ENCODE results near the gene FXYD2.

DNA sequence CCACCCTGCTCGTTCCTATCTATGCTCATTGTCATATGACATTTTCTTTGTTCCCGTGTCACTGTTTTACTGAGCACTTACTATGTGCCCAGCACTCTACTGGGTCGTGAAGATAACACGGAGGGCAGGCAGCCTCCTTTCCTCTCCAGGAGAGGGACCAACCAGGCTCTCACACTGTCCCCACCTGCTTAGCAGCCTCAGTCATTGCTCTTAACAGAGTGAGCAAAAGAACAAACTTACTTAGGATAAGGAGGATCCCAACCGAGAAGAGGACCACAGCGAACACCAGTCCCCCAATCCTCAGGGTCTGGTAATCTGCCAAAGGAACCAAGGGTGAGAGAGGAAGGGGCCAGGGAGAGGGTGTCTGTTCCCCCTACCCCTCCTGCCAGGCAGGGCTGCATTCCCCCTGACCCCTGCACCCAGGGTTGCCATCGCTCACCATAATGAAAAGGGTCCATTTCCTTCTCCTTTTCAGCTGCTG is 17.0 kb upstream of the FXYD2 start:
- TF ChIP-seq MXI1 (IDR thresholded peaks at IDR 0.05; ENCODE audit: borderline replicate concordance, low read depth, low read length) (no peak), POLR2A (IDR thresholded peaks at IDR 0.05; ENCODE audit: low read depth, low read length) (no peak), MAZ (IDR thresholded peaks at IDR 0.05; ENCODE audit: borderline replicate concordance, low read depth, low read length) (no peak), RAD21 (IDR thresholded peaks at IDR 0.05; ENCODE audit: low read length) (no peak)
- TF ChIP-seq, protein P1, sequence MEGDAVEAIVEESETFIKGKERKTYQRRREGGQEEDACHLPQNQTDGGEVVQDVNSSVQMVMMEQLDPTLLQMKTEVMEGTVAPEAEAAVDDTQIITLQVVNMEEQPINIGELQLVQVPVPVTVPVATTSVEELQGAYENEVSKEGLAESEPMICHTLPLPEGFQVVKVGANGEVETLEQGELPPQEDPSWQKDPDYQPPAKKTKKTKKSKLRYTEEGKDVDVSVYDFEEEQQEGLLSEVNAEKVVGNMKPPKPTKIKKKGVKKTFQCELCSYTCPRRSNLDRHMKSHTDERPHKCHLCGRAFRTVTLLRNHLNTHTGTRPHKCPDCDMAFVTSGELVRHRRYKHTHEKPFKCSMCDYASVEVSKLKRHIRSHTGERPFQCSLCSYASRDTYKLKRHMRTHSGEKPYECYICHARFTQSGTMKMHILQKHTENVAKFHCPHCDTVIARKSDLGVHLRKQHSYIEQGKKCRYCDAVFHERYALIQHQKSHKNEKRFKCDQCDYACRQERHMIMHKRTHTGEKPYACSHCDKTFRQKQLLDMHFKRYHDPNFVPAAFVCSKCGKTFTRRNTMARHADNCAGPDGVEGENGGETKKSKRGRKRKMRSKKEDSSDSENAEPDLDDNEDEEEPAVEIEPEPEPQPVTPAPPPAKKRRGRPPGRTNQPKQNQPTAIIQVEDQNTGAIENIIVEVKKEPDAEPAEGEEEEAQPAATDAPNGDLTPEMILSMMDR (conservative IDR thresholded peaks at IDR 0.05; ENCODE audit: low read depth, low read length): no peak

Data from IMR-90 (cell line).